OCI-LY1 (cell line): ENCODE measurements around the gene CYP11A1.

Experiments used
- EZH2 ChIP-seq: fragments of 200-600 bp; sonication (generic), shearing (Covaris generic); IDR thresholded peaks from 2 replicates; pipeline ENCODE4 v1.8.0; 2017; ENCODE audit warnings: borderline replicate concordance, mixed run types, mild to moderate bottlenecking, antibody characterized with exemption, low read length, moderate library complexity, mixed read lengths
- TF ChIP-seq, protein P1 (sequence below): fragments of 200-600 bp; sonication (generic), shearing (Covaris generic); IDR thresholded peaks from 2 replicates; pipeline ENCODE4 v1.5.1; 2017; ENCODE audit warnings: mild to moderate bottlenecking, antibody characterized with exemption, low read length, moderate library complexity, mixed read lengths

DNA sequence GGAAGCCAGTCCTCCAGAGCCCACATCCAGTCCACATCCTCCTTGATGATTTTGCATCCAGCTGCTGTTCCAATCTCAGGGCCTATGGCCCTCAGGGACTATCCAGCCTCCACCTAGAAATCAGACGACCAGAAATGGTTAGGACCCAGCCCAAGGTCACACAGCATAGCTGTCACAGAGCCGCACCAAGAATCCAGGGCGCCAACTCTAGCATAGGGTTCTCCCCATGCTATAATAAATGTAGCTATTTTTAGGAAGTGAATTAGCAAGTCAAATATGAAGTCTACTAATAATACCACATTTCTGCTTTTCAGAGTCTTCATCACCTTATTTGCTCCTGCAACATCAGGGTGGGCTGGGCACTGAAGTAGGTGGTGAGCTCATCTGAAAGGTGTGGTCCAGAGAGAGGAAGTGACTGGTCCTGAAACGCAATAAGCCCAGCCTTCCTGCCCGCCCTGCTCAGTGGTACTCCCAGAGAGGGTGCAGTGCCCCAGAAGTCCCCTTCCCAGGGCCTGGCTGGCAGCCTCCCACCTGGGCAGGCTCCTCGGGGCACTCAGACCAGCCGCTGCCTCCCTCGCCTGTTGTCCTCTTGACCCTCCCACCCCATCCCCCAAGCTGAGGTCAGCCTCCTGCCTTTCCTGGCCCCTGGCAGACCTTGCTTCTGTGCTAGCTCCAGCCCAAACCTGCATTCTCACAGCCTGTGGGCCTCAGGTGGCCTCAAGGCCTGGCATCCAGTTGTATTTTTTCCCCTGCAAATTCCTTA lies 17.6 kb upstream of the CYP11A1 start:
- TF ChIP-seq, protein P1, sequence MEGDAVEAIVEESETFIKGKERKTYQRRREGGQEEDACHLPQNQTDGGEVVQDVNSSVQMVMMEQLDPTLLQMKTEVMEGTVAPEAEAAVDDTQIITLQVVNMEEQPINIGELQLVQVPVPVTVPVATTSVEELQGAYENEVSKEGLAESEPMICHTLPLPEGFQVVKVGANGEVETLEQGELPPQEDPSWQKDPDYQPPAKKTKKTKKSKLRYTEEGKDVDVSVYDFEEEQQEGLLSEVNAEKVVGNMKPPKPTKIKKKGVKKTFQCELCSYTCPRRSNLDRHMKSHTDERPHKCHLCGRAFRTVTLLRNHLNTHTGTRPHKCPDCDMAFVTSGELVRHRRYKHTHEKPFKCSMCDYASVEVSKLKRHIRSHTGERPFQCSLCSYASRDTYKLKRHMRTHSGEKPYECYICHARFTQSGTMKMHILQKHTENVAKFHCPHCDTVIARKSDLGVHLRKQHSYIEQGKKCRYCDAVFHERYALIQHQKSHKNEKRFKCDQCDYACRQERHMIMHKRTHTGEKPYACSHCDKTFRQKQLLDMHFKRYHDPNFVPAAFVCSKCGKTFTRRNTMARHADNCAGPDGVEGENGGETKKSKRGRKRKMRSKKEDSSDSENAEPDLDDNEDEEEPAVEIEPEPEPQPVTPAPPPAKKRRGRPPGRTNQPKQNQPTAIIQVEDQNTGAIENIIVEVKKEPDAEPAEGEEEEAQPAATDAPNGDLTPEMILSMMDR, result no peak
- TF ChIP-seq EZH2, result no peak
